ENCODE results near the gene ARHGEF9.
"Not testable (repeated sequence)": the region's sequence is repeated elsewhere in the genome, so short reads cannot be mapped to it uniquely, and the experiment has no call there.

Gene ARHGEF9

GRCh38 chrX:63658920-63659319, 126.1 kb downstream of the ARHGEF9 start:
- no peak for DNase-seq (ENCODE audit: low spot score)

- no peak for DNase-seq (ENCODE audit: low spot score)
These were observed 127.2 kb downstream of the ARHGEF9 start for GRCh38 chrX:63657821-63658220.

GRCh38 chrX:63656871-63657580, 128.0 kb downstream of the ARHGEF9 start:
- DNase-seq (ENCODE audit: low spot score): no peak

- DNase-seq (ENCODE audit: low spot score): no peak
These were observed 132.8 kb downstream of the ARHGEF9 start for GRCh38 chrX:63652086-63652765.

GRCh38 chrX:63645748-63646147, 139.3 kb downstream of the ARHGEF9 start:
- not testable (repeated sequence) for DNase-seq (ENCODE audit: low spot score)

- DNase-seq (ENCODE audit: low spot score): no peak
These were observed 149.3 kb downstream of the ARHGEF9 start for GRCh38 chrX:63635750-63636149.

- DNase-seq (ENCODE audit: low spot score): no peak
These were observed 171.4 kb downstream of the ARHGEF9 start for GRCh38 chrX:63613531-63614028.

GRCh38 chrX:63585936-63586335, 199.1 kb downstream of the ARHGEF9 start:
- no peak for DNase-seq (ENCODE audit: low spot score)
